Measurements from ENCODE around the gene ACTG1.

The ACTG1 gene

GRCh38 chr17:81515530-81516041 lies 3.0 kb upstream of the ACTG1 start:
- DNase-seq: no peak

GRCh38 chr17:81514739-81515529 lies 2.3 kb upstream of the ACTG1 start:
- peak; percentile 60 for DNase-seq

- DNase-seq: no peak
Observed at GRCh38 chr17:81514489-81514738, 1.8 kb upstream of the ACTG1 start.

DNA sequence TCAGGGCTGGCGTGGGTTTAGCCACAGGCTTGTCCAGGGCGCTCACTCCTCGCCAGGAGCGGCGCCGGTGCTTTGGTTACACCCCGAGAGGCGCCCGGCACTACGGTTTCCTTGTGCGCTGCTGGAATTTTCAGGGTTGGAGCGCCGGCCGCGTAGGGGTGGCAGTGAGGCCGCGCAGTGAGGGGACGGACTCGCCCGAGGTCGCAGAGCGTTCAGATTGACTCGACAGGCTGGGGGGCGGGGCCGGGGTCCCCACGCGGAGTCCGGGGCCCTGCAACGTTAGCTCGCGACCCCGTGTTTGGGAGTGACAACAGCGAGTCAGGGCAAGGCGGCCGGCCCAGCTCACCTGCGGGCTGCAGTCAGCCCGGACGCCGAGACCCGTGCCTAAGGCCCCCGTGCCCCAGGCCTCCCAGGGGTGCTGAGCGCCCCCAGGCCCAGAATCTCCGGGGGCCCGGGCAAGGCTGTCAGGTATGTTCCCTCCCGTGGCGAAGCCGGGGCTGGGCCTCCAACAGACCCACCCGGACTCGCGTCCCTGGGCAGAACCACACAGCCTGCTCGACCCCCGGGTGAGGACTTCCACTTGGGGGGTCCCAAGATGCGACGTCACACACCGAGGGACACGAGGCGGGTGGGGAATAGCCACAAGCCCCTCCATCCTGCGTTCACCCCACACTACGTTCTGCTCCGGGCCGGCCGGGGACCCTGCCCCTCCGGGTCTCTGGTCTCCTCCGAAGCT lies 1.3 kb upstream of the ACTG1 start:
- DNase-seq: no peak

DNA sequence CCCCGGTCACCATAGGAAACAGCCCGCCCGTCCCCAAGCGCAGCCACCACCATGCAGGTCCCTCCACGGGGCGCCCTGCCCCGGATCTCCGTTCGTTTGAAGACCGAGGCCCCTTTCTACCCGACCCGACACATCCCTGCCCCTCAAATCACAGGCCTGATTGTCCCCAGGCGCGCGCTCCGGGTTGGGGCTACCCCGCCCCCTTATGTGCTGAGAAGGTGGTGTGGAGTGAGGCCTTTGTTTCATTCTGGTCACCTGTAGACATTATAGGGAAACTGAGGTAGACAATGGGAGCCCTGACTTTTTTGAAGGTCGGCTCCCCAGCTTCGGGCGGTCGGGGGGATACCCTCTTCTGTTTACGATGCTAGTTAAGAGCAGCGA lies 763 bp upstream of the ACTG1 start:
- peak; percentile 41 for DNase-seq

- DNase-seq: peak; percentile 29
Observed at GRCh38 chr17:81511804-81512561, 616 bp downstream of the ACTG1 start.

DNA sequence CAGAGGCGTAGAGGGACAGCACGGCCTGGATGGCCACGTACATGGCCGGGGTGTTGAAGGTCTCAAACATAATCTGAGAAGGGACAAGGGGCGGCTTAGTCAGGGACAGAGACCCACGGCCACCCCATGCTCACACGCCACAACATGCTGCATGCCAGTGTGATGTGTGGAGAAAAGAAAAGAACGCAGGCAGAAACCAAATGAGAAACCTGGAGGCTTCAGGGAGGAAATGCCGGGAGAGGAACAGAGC lies 1.1 kb downstream of the ACTG1 start:
- no peak for DNase-seq

DNA sequence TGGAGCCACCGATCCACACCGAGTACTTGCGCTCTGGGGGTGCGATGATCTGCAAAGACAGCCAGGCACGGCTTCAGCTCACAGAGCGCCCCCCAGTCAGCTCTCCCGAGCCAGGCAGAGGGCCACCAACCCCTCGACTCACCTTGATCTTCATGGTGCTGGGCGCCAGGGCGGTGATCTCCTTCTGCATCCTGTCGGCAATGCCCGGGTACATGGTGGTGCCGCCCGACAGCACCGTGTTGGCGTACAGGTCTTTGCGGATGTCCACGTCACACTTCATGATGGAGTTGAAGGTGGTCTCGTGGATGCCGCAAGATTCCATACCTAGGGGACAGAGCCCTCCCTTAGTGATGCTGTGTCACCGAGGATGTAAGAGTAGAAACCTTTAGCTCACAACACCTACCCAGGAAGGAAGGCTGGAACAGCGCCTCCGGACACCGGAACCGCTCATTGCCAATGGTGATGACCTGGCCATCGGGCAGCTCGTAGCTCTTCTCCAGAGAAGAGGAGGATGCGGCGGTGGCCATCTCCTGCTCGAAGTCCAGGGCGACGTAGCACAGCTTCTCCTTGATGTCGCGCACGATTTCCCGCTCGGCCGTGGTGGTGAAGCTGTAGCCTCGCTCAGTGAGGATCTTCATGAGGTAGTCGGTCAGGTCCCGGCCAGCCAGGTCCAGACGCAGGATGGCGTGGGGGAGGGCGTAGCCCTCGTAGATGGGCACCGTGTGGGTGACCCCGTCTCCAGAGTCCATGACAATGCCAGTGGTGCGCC lies 1.6 kb downstream of the ACTG1 start:
- DNase-seq: peak; percentile 23

GRCh38 chr17:81509972-81510784 lies 2.4 kb downstream of the ACTG1 start:
- DNase-seq: no peak

DNA sequence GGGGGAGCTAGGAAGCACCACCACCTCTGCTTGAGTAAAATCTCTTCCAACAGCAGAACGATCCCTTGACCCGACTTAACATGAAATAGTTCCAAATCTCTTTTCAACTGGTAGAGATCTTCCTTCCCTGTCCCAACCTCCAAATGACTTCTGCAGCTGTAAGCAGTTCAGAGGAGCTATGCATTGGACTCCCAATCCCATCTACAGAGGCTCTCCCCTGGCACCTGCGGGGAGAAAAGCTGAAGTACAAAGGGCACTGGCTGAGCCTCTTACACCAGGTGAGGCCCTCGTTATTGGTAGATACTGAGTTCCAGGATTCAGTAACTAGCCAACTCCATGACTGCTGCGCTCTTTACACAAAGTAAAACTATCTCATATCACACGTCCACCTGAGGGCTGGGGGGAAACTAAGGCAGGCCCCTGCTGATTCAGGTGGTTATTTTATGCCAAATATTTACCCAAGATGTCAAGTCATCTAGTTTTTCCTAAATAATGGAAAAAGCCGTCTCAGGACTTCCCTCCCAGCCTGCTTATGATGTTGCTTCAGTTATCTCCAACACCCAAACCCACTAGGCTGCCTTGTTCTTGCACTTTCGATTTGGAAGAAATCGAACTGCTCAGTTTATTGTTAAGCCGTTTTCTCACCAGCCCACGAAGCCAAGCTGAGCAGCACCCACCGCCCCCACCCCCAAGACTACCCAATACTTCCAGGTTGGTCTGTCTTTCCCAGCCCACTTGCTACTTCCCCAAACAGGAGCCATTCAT lies 3.2 kb downstream of the ACTG1 start:
- no peak for DNase-seq

DNA sequence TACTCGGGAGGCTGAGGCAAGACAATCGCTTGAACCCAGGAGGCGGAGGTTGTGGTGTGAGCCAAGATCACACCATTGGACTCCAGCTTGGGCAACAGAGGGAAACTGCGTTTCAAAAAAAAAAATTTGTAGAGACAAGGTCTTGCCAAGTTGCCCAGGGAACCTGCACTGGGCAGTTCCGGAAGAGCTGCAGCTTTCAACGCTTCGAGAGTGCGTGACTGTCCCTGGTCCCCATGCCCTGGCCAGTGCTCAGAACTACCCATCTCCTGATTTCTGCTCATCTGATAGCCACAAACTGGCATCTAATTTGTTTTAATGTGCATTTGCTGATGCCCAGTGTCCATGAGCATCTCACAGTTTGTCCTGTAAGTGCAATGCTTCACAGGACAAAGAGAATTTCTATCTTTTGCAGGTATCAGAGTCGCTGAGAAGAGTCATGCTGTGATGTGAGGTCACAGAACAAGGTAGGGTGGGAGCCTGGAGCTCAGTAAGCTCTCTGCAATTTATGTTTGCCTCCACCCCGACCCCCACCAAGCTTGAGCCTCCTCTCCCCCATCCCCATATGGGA lies 3.9 kb downstream of the ACTG1 start:
- no peak for DNase-seq

GRCh38 chr17:81503619-81504018 lies 9.0 kb downstream of the ACTG1 start:
- no peak for DNase-seq

DNA sequence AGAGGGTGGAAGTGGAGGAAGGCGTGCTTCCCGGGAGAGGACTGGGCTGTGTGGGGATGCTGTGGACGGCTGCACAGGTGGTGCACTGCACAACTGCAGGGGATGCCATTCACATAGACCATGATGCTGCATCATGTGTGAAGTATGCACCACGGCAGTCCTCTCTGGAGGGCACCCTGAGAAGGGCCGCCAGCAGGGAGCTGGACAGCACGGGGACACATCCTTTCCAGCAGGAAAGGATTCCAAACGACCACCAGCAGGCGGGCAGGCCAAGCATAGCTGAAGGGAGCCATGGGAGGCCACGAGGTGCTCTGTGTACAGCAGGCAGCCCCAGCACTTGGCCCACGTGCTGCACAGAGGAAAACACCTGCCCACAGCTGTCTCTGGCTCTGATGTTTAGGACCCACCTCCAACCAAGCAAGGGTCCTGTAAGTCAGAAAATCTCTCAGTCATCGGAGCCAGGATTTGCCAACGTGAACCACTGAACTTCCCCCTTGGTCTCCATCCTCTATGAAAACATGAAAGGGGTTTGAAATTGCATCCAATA lies 10.1 kb downstream of the ACTG1 start:
- no peak for DNase-seq

DNA sequence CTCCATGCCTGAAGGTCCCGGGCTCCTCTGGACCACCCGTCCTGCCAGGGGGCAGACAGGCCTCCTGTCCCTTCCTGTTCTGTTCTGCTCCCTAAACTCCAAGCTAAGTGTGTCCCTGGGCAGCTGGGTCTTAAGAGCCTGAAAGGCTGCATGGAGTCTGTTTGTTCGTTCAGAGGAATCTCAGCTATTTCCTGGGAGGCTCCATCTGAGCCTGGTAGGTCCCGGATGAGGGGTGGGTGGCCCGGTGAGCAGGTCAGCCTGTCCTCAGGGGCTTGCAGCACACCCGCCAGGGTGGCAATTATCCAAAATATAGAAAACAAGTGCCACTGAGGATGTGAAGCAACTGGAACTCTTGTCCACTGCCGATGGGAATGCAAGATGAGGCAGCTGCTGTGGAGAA lies 12.6 kb downstream of the ACTG1 start:
- DNase-seq: no peak

- no peak for DNase-seq
Observed at GRCh38 chr17:81499601-81499970, 13.0 kb downstream of the ACTG1 start.

DNA sequence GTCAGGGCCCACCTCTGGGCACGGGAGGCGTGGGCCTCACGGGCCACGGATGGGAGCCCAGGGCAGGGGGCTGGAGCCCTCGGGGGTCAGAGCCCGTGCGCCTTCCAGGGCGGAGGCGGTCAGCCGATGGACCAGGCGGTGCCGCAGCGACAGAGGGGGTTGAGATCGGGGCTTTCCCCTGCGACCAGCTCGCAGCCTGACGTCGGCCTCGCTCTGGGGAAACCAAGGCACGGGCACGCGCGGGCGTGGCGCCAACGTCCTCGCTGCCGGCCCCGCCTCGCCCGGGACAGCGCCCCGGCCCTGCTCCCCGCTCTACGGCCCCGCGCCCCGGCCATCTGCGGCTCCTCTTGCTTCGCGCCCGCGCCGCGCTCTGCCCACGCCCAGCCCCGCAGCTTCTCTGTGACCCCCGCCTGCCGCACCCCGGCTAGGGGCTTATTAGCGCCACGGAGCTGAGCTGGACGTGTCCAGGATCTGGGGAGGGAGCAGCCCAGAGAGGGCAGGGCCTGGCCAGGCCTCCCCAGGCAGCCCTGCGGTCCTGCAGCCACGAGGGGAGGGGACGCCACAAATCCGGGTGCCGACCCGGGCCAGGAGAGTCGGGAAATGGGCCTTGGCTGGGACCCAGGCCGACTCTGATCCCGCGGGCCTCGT lies 13.5 kb downstream of the ACTG1 start:
- no peak for DNase-seq

GRCh38 chr17:81494626-81495377 lies 17.8 kb downstream of the ACTG1 start:
- no peak for DNase-seq

DNA sequence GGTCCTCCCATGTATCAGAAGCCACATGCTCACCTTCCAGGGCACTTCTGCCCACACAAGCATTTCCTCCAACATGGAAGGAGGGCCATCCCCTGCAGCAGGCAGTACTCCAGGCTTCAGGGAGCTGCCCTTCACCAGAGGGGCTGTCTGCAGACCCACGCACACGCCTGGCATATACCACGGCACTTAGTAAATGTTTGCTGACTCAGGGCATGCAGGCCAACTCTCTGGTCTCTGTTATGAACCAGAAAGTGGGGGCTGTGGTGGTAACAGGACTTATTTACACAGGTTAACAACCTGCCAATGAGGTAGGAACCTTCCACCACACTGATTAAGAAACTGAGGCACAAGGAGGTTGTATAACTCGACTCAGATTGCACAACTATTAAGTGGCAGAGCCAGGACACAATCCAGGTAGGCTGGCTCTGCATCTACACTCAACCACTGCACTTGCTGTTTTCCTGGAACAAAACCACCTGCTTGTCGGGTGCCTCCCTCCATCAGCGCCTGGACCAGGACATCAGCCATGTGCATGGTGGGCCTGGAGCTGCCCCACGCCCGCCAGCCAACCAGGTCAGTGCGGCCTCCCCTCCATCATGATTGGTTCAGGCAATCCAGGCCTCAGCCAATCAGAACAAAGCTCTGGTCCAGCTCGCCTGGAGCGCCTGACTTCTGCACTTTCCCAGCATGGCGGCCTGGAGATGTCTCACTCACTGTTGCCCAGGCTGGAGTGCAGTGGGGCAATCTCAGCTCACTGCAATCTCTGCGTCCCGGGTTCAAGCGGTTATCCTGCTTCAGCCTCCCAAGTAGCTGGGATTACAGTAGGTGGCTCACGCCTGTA lies 19.2 kb downstream of the ACTG1 start:
- DNase-seq: no peak

DNA sequence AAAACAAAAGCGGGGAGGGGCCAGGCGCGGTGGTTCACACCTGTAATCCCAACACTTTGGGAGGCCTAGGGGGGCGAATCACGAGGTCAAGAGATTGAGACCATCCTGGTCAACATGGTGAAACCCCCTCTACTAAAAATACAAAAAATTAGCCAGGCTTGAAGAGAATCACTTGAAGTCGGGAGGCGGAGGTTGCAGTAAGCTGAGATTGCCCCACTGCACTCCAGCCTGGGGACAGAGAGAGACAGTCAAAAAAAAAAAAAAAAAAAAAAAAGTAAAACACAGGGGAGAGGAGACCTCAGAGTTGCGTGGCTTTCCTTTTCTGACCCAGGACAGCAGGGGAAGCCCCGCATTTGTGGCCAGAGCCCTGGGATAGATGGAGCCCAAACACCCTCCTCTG lies 19.9 kb downstream of the ACTG1 start:
- no peak for DNase-seq
